Measurements from ENCODE around the gene UGT1A6.

DNA sequence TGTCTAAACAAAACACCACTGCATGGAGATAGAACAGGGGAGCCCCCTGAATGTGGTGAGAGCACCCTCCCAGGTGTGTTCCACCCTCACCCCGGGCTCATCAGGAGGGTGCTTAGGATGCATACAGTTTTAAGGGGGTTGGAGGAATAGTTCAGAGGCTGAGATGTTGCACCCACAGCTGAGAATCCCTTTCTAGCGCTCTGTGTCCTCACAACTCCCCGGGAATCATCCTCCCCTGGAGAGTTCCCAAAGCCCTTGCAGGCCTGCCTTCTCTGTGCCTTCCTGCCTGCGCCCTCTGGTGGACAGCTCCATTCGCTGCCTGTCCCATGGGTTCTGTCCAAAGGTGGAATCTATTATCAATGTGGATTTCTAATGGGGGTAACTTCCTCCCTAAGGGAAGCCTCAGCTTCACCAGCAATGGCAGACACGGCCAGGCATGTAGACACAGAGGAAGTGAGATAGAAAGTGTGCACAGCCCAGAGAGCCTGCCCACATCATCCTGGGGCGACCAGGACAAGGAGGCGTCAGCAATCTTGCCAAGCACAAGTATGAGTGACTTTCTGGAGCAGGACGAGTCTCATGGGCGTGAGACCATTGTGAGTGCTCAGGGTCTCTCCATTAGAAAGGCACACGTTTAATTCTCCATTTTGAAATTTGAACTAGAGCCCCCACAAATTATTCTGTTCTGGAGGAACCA is 18.8 kb downstream of the UGT1A6 start:
- TF ChIP-seq CTCF (IDR thresholded peaks at IDR 0.05; ENCODE audit: low read length) (peak; percentile 90), EZH2phosphoT487 (IDR thresholded peaks at IDR 0.05; ENCODE audit: low read length) (no peak)

All from MM.1S (cell line).